ENCODE data around the gene EXO1.

DNA sequence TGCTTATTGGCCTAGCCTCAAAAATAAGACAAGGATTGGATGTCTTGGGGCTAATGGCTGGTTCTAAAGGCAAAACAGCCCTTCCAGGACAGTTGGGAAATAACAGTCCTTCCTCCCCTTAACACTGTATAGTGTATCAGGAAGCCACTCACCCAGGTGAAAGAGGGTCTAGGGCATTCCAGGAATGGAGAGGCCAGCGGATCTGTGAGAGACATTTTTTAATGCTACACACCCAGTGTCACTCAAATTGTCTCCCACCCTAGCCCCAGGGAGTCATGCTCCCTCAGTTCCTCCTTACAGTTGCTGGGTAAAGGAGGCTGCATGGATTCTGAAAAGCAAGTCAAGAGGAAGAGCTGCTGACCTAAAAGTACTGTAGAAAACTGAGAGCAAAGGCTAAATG lies 24.1 kb upstream of the EXO1 start:
- no peak for TF ChIP-seq CTCF (IDR thresholded peaks at IDR 0.05)
- no peak for TF ChIP-seq POLR2A (IDR thresholded peaks at IDR 0.05)

Data from right lobe of liver (tissue), 4 donors.